Breast epithelium (tissue), 4 donors: Measurements from ENCODE around the gene KLK13. TPM values are rescaled to one million over a fixed set of nuclear protein-coding genes. Genes with fewer than 3 reads are reported as not detected.
A peak's percentile ranks its signal among the peaks of the same experiment; 100 is the strongest.

Experiments used
- DNase-seq, 2 donors: peaks; one replicate each; pipeline ENCODE4 v3.0.0-alpha.2; 2019; ENCODE audit warnings: low spot score in 2 of 2
- H3K27ac ChIP-seq, 2 donors: fragments of 200-600 bp; sonication (generic) in 1 of 2; one replicate each; pipeline ENCODE4 v1.5.1; 2016 to 2019; ENCODE audit warnings: mild to moderate bottlenecking in 1 of 2
- H3K27me3 ChIP-seq, 2 donors: fragments of 200-600 bp; sonication (generic) in 1 of 2; one replicate each; pipeline versions ENCODE4 v1.5.1 to v1.6.0; 2017 to 2019; ENCODE audit warnings: control low read depth in 1 of 2, mild to moderate bottlenecking in 1 of 2
- H3K36me3 ChIP-seq: fragments of 200-600 bp; one replicate; pipeline ENCODE4 v1.5.1; 2019
- H3K4me1 ChIP-seq, 2 donors: fragments of 200-600 bp; sonication (generic); one replicate each; pipeline ENCODE4 v1.5.1; 2016 to 2019; ENCODE audit warnings: control low read depth in 1 of 2
- H3K4me3 ChIP-seq, 3 donors: fragments of 200-600 bp; sonication (generic); 1 replicate in 2 of 3; 2 replicates in 1 of 3; pipeline ENCODE4 v1.5.1; 2016 to 2019; ENCODE audit warnings: mild to moderate bottlenecking in 3 of 3, moderate library complexity in 2 of 3
- H3K9me3 ChIP-seq, 2 donors: fragments of 200-600 bp; sonication (generic) in 1 of 2; one replicate each; pipeline ENCODE4 v1.5.1; 2016 to 2019; ENCODE audit warnings: control low read depth in 1 of 2
- CTCF ChIP-seq, 3 donors: fragments of 450-650 bp; IDR thresholded peaks; one replicate each; pipeline ENCODE4 v1.5.1; 2016 to 2017; ENCODE audit warnings: antibody characterized with exemption in 3 of 3, mild to moderate bottlenecking in 3 of 3, moderate library complexity in 3 of 3
- POLR2A ChIP-seq: fragments of 450-650 bp; IDR thresholded peaks from one replicate; pipeline ENCODE4 v1.6.1; 2016; ENCODE audit warnings: antibody characterized with exemption, mild to moderate bottlenecking, moderate library complexity
- POLR2AphosphoS5 ChIP-seq, 3 donors: sonication (generic); formaldehyde crosslinking; IDR thresholded peaks; one replicate each; pipeline ENCODE4 v1.6.1; 2017; ENCODE audit warnings: antibody characterized with exemption in 3 of 3
- intact Hi-C: fragments of 100-400 bp; cut with DNase I; formaldehyde crosslinking; loops from one replicate; pipeline ENCODE4 v1.15.1; 2023; ENCODE audit warnings: low total_unique reads
- total RNA-seq, 3 donors: library from RNA; depleted of rRNA; stranded (reverse); fragments of >200 nt; gene quantifications; one replicate each; pipeline ENCODE4 v1.1.0, GENCODE V29; 2016

The KLK13 gene
- total RNA-seq, 3 donors from 2014 or later = not detected

GRCh38 chr19:51019544-51019925 is 45.4 kb downstream of the KLK13 start, which contains the start of gene KLK10:
Gene KLK10, minus strand, starts transcription at chr19:51019709. Its CDS starts 579 bp downstream, at chr19:51019130.
- no peak for TF ChIP-seq POLR2AphosphoS5 (IDR thresholded peaks at IDR 0.05)
- no peak for TF ChIP-seq CTCF (IDR thresholded peaks at IDR 0.05)
- TF ChIP-seq POLR2A = no peak
- DNase-seq = peak in 1 of 2 donors; percentile 64
- peaks cover 0 to 3% of the 10 kb centered on the region in 2 donors for H3K4me1 ChIP-seq
- H3K27ac ChIP-seq = peak within 1 kb of the TSS; percentile 85 to 97
- intact Hi-C loops = loop anchor here (5.0 to 10.0 kb wide), 2 partner anchors 85 to 1662 kb away; no protein-coding TSS in a partner anchor
- H3K27me3 ChIP-seq = peaks cover 0 to 18% of the 10 kb centered on the region in 2 donors
- H3K9me3 ChIP-seq = no peaks in the 10 kb centered on the region
- H3K36me3 ChIP-seq = no peaks in the 10 kb centered on the region
- H3K4me3 ChIP-seq = peak within 1 kb of the TSS; percentile 6 to 77 (median 61)

GRCh38 chr19:51018745-51019543 is 45.9 kb downstream of the KLK13 start:
- Histone ChIP-seq H3K4me3 (peak overlapping the region; percentile 6 to 77 (median 61)), H3K9me3 (no peaks in the 10 kb centered on the region), H3K27me3 (peaks cover 0 to 14% of the 10 kb centered on the region in 2 donors), H3K4me1 (peaks cover 0 to 3% of the 10 kb centered on the region in 2 donors), H3K36me3 (no peaks in the 10 kb centered on the region), H3K27ac (peak overlapping the region; percentile 85 to 97)
- peak in 1 of 2 donors; percentile 78 for DNase-seq
- intact Hi-C loops = loop anchor here (5.0 to 10.0 kb wide), 2 partner anchors 84 to 1662 kb away; no protein-coding TSS in a partner anchor
- TF ChIP-seq POLR2AphosphoS5 (IDR thresholded peaks at IDR 0.05) (peak in 2 of 3 donors; percentile 9 to 27), POLR2A (no peak)

GRCh38 chr19:51016798-51017683 is 47.9 kb downstream of the KLK13 start:
- peaks cover 0 to 9% of the 10 kb centered on the region in 2 donors for H3K27me3 ChIP-seq
- H3K4me1 ChIP-seq = peaks cover 0 to 3% of the 10 kb centered on the region in 2 donors
- intact Hi-C loops = loop anchor here (5.0 to 10.0 kb wide), 2 partner anchors 82 to 1660 kb away; no protein-coding TSS in a partner anchor
- H3K9me3 ChIP-seq = no peaks in the 10 kb centered on the region
- peak overlapping the region; percentile 82 to 86 for H3K27ac ChIP-seq
- peak overlapping the region in 2 of 3 donors; percentile 61 to 80 for H3K4me3 ChIP-seq
- TF ChIP-seq POLR2AphosphoS5 (IDR thresholded peaks at IDR 0.05) (peak in 1 of 3 donors; percentile 56), POLR2A (no peak), CTCF (IDR thresholded peaks at IDR 0.05) (peak; percentile 76 to 96 (median 78))
- no peaks in the 10 kb centered on the region for H3K36me3 ChIP-seq
- peak; percentile 81 to 83 for DNase-seq

GRCh38 chr19:51015691-51016267 is 49.1 kb downstream of the KLK13 start:
- peaks cover 0 to 9% of the 10 kb centered on the region in 2 donors for H3K27me3 ChIP-seq
- peak overlapping the region in 1 of 2 donors; percentile 82 for H3K27ac ChIP-seq
- peaks cover 0 to 3% of the 10 kb centered on the region in 2 donors for H3K4me1 ChIP-seq
- DNase-seq = no peak
- TF ChIP-seq POLR2AphosphoS5 (IDR thresholded peaks at IDR 0.05) (no peak), CTCF (IDR thresholded peaks at IDR 0.05) (no peak), POLR2A (no peak)
- intact Hi-C loops = loop anchor here (5.0 to 10.0 kb wide), 2 partner anchors 81 to 1658 kb away; no protein-coding TSS in a partner anchor
- no peaks in the 10 kb centered on the region for H3K9me3 ChIP-seq
- H3K4me3 ChIP-seq = no peak overlapping the region
- H3K36me3 ChIP-seq = no peaks in the 10 kb centered on the region

- intact Hi-C loops = loop anchor here (10.0 kb wide), 1 partner anchor 79 kb away; no protein-coding TSS in a partner anchor
- TF ChIP-seq POLR2A (no peak), CTCF (IDR thresholded peaks at IDR 0.05) (no peak), POLR2AphosphoS5 (IDR thresholded peaks at IDR 0.05) (no peak)
- no peak for DNase-seq
- peaks cover 0 to 3% of the 10 kb centered on the region in 2 donors for H3K4me1 ChIP-seq
- no peak overlapping the region for H3K4me3 ChIP-seq
- peaks cover 0 to 9% of the 10 kb centered on the region in 2 donors for H3K27me3 ChIP-seq
- H3K27ac ChIP-seq = no peak overlapping the region
- no peaks in the 10 kb centered on the region for H3K9me3 ChIP-seq
- no peaks in the 10 kb centered on the region for H3K36me3 ChIP-seq
Measured at GRCh38 chr19:51014242-51014641, 50.6 kb downstream of the KLK13 start.
